ENCODE results near the gene H2AZ2. TPM values are rescaled to one million over a fixed set of nuclear protein-coding genes. Genes with fewer than 3 reads are reported as not detected.

The H2AZ2 gene
- polyA plus RNA-seq (2012; ENCODE audit: insufficient read depth, insufficient read length): 360 TPM

DNA sequence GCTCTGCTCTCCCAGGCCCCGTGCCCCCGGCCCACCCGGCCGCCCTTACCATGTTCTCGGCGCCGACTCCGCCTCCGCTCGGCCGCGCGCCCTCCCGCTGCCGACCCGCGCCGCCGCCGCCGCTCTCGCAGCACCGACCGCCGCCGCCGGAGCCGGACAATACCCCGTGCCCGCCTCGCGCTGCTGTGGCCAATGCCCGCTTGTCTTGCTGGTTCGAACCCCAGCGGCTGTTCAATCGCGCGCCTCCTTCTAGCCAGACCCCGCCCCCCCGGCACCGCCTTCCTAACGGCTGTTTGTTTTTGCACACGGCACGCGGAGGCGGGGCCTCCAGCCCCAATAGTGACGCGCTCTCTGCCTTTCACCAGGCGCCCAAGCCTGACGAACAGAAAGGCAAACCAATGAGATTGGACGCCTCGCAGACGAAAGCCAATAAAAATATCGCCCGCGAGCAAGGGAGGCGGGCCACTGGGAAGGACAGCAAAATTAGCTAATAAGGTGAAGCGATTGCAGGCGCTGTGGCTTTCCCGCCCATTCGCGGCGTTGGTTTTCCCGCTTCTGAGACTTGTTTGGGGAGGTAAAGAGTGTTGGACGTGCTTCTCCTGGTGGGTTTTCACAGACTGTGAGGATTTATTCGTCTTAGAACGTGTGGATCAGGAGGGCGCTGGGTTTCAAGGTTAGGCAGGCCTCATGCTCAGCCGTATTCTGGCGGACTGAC lies at the start of gene H2AZ2:
TSS of gene H2AZ2 (minus strand) at position 168 of the 715 bp plus-strand sequence. CDS start at position 52, 116 bp downstream.
- DNase-seq (ENCODE audit: low read depth, low spot score): peak; percentile 100
- H3K4me3 ChIP-seq (ENCODE audit: low read length): peak within 1 kb of the TSS; percentile 91

DNA sequence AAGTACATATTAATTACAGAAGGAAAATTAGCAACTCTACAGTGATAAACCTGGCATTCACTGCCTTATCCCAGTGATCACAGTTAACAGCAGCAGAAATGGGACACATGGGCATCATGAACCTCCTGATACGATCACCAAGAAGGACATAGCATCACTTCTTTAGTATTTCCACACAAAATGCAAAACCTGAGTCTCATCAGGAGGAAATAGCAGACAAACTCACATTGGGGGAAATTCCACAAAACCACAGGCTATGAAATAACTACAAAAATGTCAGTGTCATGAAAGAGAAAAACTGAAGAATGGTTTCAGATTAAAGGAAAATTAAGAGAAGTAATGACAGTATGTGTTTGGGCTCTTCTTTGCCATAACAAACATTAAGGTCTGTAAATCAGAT lies 49.4 kb upstream of the H2AZ2 start:
- DNase-seq (ENCODE audit: low read depth, low spot score): no peak
- H3K4me3 ChIP-seq (ENCODE audit: low read length): no peak overlapping the region

DNA sequence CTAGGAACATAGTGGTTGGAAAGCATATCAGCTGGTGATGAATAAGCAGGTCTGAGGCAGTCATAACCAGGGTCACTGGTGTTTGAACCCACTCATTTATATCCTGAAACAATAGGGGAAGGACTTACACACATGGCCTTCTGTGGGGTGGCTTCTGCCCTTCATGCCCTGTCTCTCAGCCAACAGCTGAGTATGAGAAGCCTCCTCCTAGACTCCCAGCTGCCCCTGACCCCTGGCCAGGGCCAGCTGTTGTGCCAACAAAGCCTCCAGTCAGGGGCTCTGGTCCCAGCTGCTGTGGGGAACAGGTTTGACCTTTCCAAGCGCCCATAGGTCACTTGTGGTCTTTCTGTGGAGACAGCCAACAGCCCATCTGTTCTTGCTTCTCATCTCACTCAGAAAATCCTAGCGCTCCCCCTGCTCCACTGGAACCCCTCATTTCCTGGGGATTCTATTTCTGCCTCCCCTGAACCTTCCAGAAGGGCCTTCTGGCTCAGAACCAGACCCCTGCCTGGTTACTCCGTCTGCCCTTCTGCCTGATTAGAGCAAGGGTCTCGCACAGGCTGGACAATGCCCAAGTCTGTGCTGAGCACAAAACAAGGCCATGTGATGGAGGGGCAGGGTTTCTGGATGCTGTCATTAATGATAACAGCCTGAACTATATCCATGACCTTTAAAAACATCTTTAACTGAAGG lies 47.1 kb upstream of the H2AZ2 start:
- no peak overlapping the region for H3K4me3 ChIP-seq (ENCODE audit: low read length)
- no peak for DNase-seq (ENCODE audit: low read depth, low spot score)

DNA sequence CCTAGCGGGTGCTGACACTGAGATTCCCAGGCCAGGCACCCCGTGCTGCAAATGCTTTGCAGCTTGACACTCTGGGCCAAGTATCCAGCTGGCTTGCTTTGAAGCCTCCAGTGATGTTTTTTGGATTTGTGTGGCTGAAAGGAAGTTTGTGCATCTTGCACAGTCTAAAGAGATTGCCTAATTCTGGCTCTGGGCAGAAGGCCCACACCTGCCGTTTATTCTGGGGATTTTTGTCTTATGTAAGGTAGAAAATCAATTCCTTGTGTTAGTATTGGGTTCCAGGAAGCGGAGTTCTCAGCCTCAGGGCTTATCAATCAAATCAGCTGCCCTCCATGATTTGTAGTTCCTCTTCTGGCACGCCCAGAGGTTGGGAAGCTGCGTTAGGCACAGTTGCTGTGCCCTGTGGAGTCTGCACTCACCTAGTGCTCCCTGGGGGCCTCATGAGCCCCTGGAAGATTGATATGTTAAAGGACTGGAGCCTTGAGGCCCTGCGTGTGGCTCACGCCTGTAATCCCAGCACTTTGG lies 45.9 kb upstream of the H2AZ2 start:
- no peak overlapping the region for H3K4me3 ChIP-seq (ENCODE audit: low read length)
- DNase-seq (ENCODE audit: low read depth, low spot score): no peak

DNA sequence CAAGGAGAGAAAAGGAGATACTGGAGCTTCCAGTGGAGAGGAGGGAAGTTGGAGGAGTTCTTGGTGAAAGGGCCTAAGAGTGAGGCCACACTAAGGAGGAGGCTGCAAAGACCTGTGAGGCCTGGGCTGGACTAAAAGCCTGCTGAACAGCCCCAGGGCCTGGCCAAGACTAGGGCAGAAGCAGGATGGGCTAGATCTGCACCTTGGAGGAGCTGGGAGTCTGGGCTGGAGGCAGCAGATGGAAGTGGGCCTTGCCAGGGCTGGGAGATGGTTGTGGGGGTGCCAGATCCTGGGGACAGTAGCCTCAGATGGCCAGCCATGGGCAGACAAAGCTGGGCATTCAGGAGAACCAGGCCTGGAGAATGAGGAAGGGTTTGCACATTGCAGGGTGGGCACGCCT lies 43.9 kb upstream of the H2AZ2 start:
- DNase-seq (ENCODE audit: low read depth, low spot score): no peak
- H3K4me3 ChIP-seq (ENCODE audit: low read length): no peak overlapping the region

DNA sequence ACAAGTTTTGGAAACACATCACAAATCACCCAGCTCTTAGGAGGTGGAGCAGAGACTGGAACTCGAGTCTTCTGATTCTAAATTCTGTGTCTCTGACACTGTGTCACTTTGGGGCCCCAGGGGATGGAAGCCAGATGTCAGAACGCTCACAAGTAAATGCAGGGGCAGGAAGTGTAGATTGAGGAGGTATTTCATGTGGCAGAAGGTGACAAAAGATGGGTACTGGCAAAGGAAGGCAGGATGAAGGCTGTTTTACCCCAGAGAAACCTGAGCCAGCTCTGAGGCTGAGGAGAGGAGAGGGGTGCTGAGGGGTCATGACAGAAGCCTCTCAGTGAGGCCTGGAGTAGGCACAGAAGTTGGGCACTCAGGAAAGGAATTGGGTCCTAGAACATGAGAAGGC lies 43.5 kb upstream of the H2AZ2 start:
- DNase-seq (ENCODE audit: low read depth, low spot score): peak; percentile 86
- H3K4me3 ChIP-seq (ENCODE audit: low read length): peak overlapping the region; percentile 10

DNA sequence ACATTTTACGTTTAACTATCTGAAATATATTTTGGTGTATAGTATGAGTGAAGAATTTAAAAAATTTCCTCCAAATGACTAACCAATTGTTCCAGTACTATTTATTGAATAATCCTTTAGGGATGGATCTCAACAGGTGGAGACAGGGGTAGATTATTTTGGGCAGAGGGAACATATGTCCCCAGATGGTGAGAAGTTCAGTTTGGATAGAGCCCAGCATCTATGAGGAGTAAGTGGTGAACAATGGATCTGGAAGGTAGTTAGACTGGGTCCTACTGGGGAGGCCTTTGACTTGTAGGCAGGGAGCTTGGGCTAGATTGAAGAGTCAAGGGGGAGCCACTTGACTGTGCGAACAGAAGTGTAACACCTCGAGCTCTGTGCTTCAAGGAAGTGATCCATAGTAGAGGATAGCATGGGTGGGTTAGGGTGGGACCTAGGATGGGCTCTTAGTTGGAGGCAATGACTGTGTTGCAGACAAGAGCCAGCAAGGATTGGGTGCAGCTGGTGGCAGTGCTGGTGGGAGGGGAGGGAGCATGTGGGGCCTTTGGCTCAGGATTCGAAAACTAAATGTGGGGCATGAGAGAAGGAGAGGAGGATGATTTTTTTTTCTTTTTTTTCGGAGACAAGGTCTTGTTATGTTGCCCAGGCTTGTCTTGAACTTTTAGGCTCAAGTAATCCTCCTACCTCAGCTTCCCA lies 41.3 kb upstream of the H2AZ2 start:
- DNase-seq (ENCODE audit: low read depth, low spot score): no peak
- no peak overlapping the region for H3K4me3 ChIP-seq (ENCODE audit: low read length)

DNA sequence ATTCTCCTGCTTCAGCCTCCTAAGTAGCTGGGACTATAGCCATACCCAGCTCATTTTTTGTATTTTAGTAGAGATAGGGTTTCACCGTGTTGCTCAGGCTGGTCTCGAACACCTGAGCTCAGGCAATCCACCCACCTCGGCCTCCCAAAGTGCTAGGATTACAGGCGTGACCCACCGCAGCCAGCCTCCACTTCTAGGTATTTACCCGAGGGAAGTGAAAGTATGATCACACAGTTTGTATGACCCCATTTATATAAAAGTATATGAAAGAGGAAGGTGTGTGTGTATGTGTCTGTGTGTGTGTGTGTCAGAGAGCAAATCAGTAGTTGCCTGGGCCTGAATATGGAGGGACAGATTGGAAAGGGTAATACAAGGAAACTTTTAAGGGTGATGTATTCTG lies 39.4 kb upstream of the H2AZ2 start:
- DNase-seq (ENCODE audit: low read depth, low spot score): no peak
- no peak overlapping the region for H3K4me3 ChIP-seq (ENCODE audit: low read length)

DNA sequence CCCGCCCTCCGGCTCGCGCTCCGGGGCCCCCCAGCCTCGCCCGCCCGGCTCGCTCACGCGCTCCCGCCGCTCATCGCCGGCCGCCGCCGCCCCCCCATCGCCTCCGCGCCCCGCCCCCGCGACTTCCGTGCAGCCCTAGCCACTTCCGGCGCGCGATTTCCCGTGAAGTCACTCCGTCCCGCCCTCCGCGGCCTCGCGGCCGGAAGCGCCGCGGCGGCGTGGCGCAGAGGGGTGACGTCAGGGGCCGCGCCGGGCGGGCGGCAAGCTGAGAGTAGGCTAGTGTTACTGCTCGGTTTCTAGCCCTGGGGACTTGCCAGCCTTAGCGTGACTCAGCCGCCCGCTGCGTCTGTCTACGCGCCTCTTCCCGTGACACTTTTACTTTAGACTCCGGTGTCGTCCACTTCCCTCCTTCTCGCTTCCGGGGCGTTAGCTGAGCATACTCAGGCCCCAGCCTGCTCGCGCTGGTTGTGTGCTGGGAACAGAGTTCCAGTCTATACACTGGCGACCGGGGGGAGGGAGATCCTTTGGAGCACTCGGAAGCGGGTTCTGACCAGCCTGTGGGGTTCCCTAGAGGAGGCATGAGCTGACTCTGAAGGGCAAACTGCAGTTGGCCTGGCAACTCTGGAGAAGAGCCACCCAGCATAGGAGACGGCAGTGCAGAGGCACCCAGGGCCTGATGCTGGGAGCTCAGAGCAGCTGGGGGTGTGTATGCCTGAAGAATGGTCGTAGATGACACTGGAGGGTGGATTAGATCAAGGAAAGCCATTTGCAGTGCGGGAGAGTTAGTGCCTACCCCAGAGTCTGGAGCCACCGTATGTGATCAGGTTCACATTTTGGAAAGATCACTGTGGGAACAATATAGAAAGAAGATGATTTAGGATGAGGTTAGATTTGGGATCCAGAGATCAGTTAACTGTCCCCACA lies 37.8 kb upstream of the H2AZ2 start, which contains the start of gene PURB:
TSS of gene PURB (minus strand) at position 137 of the 924 bp plus-strand sequence. CDS start 182 bp downstream, outside the sequence.
- peak within 1 kb of the TSS; percentile 89 for H3K4me3 ChIP-seq (ENCODE audit: low read length)
- peak; percentile 90 for DNase-seq (ENCODE audit: low read depth, low spot score)

DNA sequence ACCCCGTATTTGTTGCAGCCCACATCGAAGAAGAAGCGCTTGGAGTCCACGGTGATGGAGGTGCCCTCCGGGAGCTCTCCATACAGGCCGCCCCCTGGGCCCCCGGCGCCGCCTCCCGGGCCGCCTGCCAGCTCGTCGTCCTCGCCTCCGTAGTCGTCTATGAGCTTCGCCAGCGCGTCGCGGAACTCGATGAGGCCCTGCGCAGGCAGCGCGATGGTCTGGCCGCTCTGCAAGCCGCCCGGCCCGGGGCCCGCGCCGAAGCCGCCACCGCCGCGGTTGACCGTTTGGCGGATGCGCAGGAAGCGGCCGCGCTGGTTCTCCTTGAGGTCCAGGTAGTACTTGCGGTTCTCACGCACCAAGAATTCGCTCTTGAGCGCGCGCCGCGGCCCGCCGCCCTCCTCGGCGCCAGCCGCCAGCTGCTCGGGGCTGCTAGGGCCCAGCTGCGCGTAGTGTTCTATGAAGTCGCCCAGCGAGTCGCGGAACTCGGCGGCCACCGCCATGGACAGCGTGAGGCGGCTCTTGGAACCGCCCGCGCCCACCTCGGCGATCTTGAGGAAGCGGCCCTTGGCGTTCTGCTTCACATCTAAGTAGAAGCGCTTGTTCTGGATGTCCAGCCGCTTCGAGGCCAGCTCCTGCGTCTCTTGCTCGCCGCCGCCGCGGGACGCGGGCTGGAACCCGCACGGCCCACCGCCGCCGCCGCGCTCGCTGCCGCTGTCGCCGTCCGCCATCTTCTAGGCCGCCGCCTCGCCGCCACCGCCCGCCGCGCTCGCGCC lies 36.9 kb upstream of the H2AZ2 start:
- no peak for DNase-seq (ENCODE audit: low read depth, low spot score)
- peak overlapping the region; percentile 73 for H3K4me3 ChIP-seq (ENCODE audit: low read length)

DNA sequence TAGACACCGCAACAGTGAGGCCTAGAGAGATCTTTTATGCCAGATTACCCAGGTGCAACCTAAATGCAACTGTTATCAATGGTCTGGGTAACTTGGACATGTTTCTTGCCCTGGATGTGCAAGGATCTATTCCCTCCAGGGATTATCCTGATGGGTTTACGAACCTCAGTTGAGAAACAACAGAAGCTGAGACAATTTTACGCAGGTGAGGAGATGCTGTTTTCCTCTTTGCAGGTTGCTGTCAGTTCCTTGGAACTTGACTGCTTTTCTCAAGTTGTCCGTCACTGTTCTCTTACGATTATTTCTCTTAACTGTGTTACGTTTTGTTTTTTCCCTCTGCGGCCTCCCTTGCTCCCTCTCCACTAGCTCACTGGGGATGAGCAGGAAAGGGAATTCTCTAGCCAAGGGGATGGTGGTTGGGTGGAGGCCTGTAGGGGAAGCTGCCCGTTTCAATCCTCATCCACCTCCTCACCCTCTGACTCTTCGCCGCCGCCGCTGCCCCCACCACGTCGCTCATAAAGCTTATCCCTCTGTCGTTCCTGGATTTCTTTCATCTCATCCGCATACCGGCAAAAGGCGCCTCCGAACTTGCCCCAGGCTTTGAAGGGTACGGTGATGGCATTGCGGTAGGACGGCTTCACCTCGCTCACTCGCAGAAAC lies 36.2 kb upstream of the H2AZ2 start:
- peak overlapping the region; percentile 73 for H3K4me3 ChIP-seq (ENCODE audit: low read length)
- DNase-seq (ENCODE audit: low read depth, low spot score): no peak

DNA sequence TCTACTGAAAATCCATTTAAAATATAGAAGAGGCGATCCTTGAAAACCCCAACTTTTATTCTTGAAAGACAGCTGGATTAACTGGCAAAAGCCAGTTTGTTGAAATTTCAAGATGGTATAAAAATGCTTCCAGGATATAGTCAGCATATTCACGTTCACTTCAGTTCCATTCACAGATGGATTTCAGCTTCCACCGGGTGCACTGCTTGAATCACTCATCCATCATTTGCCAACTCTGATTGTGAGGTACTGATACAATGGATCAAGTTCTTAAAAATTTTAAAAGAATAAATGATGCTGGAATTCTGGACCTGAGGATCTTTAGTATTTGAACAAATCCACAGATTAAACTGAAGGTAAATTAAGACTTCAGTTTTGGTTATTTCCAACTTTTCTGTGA lies 35.0 kb upstream of the H2AZ2 start:
- no peak for DNase-seq (ENCODE audit: low read depth, low spot score)

DNA sequence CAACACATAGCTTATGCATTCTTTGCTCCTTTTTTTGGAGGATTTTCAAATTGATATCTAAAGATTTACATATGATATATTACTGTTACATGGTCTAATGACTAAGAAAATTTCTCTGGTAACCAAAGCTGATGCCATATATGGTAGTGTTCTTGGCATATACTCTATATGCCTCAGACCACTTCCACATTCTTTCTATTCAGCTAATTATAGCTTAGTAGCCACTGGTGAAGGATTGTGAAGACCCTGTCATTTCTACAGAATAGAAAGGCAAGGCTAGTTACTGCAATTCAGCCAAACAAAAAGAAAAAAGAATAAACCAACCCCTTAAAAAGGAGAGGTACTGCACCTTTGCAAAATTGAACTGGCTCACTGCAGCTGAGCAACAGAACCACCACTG lies 33.7 kb upstream of the H2AZ2 start:
- H3K4me3 ChIP-seq (ENCODE audit: low read length): no peak overlapping the region
- no peak for DNase-seq (ENCODE audit: low read depth, low spot score)

More for the DNA sequence above, 35.0 kb upstream of the H2AZ2 start:
- no peak overlapping the region for H3K4me3 ChIP-seq (ENCODE audit: low read length)

DNA sequence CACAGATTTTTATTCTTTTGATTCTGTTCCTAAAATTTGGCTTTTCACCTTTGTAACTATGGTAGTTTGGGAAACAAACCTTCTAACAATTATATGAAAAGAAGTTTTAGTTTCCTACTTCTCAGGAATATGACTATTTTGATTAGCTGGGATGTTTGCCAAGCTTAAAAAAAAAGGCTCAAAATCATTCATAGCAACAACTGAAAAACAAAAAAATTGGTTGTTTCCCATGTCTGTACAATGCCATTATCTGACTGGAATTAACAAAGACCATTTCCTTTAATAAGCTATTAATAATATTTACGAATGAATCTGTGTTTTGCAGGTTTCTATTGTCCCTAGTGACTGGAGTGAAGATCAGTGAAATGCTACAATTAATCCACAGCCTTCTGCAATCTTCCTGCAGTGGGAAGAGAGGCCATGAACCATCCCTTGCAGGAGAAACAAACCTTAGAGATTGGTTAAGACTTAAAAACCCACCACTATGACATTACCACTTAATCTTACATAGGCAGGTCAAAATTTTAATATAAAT lies 33.2 kb upstream of the H2AZ2 start:
- no peak overlapping the region for H3K4me3 ChIP-seq (ENCODE audit: low read length)
- DNase-seq (ENCODE audit: low read depth, low spot score): no peak

DNA sequence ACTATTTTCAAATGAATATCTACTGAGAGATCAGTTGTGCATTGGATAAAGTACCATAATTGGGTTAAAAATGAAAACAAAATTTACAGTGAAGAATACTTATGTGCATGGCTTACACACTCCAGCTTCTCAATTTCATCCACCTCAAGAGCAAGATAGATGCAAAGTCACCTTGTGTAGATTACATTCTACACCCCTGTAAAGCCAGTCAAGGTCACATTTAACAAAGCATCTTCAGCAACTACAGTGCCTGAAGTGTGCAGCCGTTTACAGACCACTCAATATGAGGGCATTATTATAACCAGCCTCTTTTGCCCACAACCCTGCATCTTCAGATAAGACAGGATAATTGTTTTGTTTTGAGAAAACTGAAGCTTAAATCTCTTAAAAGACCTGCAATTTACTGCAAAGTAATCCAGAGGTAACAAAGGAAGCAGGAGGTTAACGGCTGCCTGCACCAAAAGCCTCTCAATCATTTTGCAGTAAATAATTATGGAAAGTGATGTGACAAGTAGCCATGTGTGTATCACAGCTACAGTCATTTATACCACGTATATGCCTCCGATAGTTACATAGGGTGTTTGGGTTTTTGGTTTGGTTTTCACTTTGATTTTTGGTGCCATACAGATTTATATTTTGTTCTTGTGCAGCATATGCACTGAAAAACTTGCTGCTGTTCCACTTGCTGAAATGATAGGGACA lies 32.6 kb upstream of the H2AZ2 start:
- DNase-seq (ENCODE audit: low read depth, low spot score): no peak
- H3K4me3 ChIP-seq (ENCODE audit: low read length): no peak overlapping the region

DNA sequence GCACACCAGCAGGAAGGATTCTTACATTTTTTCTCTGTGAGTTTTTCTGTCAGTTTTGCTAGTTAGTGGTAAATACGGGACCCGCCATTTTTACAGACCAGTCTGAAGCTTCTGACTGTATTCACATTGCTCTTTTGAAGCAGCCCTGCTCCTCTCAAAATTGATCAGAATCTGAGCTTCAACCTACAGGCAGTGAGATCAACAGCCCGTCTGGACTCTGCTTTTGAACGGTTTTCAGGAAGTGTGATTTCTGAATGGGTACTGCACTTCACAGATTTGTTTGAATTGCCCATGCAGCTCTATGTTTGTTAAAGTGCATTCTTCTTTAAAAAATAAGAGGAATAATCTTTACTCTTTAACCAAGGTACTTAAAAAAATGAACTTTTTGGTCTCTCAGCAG lies 28.5 kb upstream of the H2AZ2 start:
- no peak overlapping the region for H3K4me3 ChIP-seq (ENCODE audit: low read length)
- DNase-seq (ENCODE audit: low read depth, low spot score): no peak

DNA sequence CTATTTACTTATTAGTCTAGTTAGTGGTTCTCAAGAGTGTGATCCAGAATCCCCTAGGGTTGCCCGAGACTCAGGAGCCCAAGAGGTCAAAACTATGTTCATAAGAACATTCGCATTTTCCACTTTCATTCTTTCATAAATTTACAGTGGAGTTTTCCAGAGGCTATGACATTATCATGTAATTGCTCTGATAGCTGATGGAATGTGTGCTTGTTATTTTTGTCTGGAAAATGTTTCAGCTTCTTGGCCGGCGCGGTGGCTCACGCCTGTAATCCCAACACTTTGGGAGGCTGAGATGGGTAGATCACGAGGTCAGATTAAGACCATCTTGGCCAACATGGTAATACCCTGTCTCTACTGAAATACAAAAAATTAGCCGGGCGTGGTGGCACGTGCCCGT lies 27.4 kb upstream of the H2AZ2 start:
- no peak overlapping the region for H3K4me3 ChIP-seq (ENCODE audit: low read length)
- DNase-seq (ENCODE audit: low read depth, low spot score): no peak
